ENCODE results near the gene RBM17. TPM values are rescaled to one million over a fixed set of nuclear protein-coding genes. Genes with fewer than 3 reads are reported as not detected.

RBM17 gene
- total RNA-seq, 1 experiment from 2014 or later, result 28.4 TPM

- no TSS peak for BruUV-seq (replicated peaks)
- no peak for DNase-seq
- TF ChIP-seq CTCF (conservative IDR thresholded peaks at IDR 0.05; ENCODE audit: low read depth, low read length), result no peak
- TF ChIP-seq EZH2phosphoT487 (IDR thresholded peaks at IDR 0.05; ENCODE audit: borderline replicate concordance, low read length), result no peak
- no peak for TF ChIP-seq EZH2 (IDR thresholded peaks at IDR 0.05; ENCODE audit: low read length, unreplicated experiment)
Observed at GRCh38 chr10:6128087-6128486, 39.3 kb downstream of the RBM17 start.

GRCh38 chr10:6128591-6129251 is 39.9 kb downstream of the RBM17 start:
- no peak overlapping the region for H3K9ac ChIP-seq (ENCODE audit: low read length)
- intact Hi-C loops (cut with micrococcal nuclease), result no loop called here
- H3K4me1 ChIP-seq (ENCODE audit: insufficient read depth, low read length), result no peaks in the 10 kb centered on the region
- no peak for TF ChIP-seq EZH2phosphoT487 (IDR thresholded peaks at IDR 0.05; ENCODE audit: borderline replicate concordance, low read length)
- no peak for TF ChIP-seq CTCF (conservative IDR thresholded peaks at IDR 0.05; ENCODE audit: low read depth, low read length)
- no peak for TF ChIP-seq EZH2 (IDR thresholded peaks at IDR 0.05; ENCODE audit: low read length, unreplicated experiment)
- H3K36me3 ChIP-seq (ENCODE audit: low read depth, low read length), result no peaks in the 10 kb centered on the region
- H2AFZ ChIP-seq (ENCODE audit: low read length), result no peak overlapping the region
- H3K79me2 ChIP-seq (ENCODE audit: low read length), result no peaks in the 10 kb centered on the region
- no peaks in the 10 kb centered on the region for H3K27me3 ChIP-seq (ENCODE audit: low read length)
- BruUV-seq (replicated peaks), result no TSS peak
- H3K9me3 ChIP-seq (ENCODE audit: low read length), result no peaks in the 10 kb centered on the region
- ATAC-seq (no peak), DNase-seq (no peak)
- no peaks in the 10 kb centered on the region for H3F3A ChIP-seq (ENCODE audit: low read length, unreplicated experiment)
- no peak overlapping the region for H3K4me2 ChIP-seq (ENCODE audit: low read length)
- H4K20me1 ChIP-seq (ENCODE audit: low read length), result no peaks in the 10 kb centered on the region
- H3K4me3 ChIP-seq (ENCODE audit: low read length), result no peak overlapping the region
- no peak overlapping the region for H3K27ac ChIP-seq (ENCODE audit: low read length)
- H3K9me2 ChIP-seq (replicated peaks; ENCODE audit: low read length), result no peaks in the 10 kb centered on the region
- POLR2A ChIA-PET (ENCODE audit: unreplicated experiment), result no interaction called here
- CTCF ChIA-PET, result no interaction called here

More at GRCh38 chr10:6128087-6128486, 39.3 kb downstream of the RBM17 start:
- H3K4me2 ChIP-seq (ENCODE audit: low read length), result no peak overlapping the region
- H3K9ac ChIP-seq (ENCODE audit: low read length), result no peak overlapping the region
- H4K20me1 ChIP-seq (ENCODE audit: low read length), result no peaks in the 10 kb centered on the region
- ChIA-PET CTCF (no interaction called here), POLR2A (ENCODE audit: unreplicated experiment) (no interaction called here)
- H3K79me2 ChIP-seq (ENCODE audit: low read length), result no peaks in the 10 kb centered on the region
- no peaks in the 10 kb centered on the region for H3K27me3 ChIP-seq (ENCODE audit: low read length)
- no peak overlapping the region for H3K4me3 ChIP-seq (ENCODE audit: low read length)
- H3K9me3 ChIP-seq (ENCODE audit: low read length), result no peaks in the 10 kb centered on the region
- no peak for ATAC-seq
- H3K4me1 ChIP-seq (ENCODE audit: insufficient read depth, low read length), result no peaks in the 10 kb centered on the region
- no peak overlapping the region for H2AFZ ChIP-seq (ENCODE audit: low read length)
- no peaks in the 10 kb centered on the region for H3K9me2 ChIP-seq (replicated peaks; ENCODE audit: low read length)
- no peak overlapping the region for H3K27ac ChIP-seq (ENCODE audit: low read length)
- no peaks in the 10 kb centered on the region for H3K36me3 ChIP-seq (ENCODE audit: low read depth, low read length)
- H3F3A ChIP-seq (ENCODE audit: low read length, unreplicated experiment), result no peaks in the 10 kb centered on the region
- intact Hi-C loops (cut with micrococcal nuclease), result no loop called here

DNA sequence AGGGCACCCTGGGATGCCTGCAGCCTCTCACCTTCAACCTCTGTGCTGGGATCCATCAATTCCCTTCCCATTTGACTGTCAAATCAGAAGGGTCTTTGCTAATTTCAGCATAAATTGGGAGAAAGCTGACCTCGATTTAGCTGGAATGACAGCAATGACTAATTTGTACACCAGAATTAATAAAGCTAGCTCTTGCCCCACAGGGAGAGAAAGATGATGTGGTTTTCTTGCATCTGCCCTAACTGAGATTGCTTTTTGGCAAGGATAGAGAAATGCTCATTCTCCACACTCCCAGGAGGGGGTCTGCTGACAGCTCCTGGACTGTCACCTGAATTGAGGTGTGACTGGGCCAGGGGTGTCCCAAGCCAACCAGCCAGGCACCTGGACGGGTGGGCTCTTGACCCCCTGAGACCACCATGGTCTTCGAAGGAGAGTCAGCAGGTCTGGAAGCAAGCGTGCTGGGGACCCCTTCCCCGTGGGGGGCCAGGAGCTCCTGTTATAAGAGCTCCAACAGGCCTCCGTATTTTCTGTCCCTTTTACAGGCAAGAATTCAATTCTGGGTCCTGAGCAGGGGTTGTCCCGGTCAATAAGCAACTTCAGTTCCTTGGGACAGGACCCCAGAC is 42.1 kb downstream of the RBM17 start:
- TF ChIP-seq CTCF (conservative IDR thresholded peaks at IDR 0.05; ENCODE audit: low read depth, low read length) (no peak), EZH2phosphoT487 (IDR thresholded peaks at IDR 0.05; ENCODE audit: borderline replicate concordance, low read length) (no peak), EZH2 (IDR thresholded peaks at IDR 0.05; ENCODE audit: low read length, unreplicated experiment) (no peak)
- ATAC-seq (no peak), DNase-seq (no peak)
- POLR2A ChIA-PET (ENCODE audit: unreplicated experiment), result no interaction called here
- H3K27me3 ChIP-seq (ENCODE audit: low read length), result no peaks in the 10 kb centered on the region
- CTCF ChIA-PET, result no interaction called here
- no peaks in the 10 kb centered on the region for H3F3A ChIP-seq (ENCODE audit: low read length, unreplicated experiment)
- no peak overlapping the region for H3K4me3 ChIP-seq (ENCODE audit: low read length)
- H3K4me1 ChIP-seq (ENCODE audit: insufficient read depth, low read length), result peaks cover 1% of the 10 kb centered on the region
- no peaks in the 10 kb centered on the region for H3K9me3 ChIP-seq (ENCODE audit: low read length)
- no peaks in the 10 kb centered on the region for H3K9me2 ChIP-seq (replicated peaks; ENCODE audit: low read length)
- no peak overlapping the region for H3K9ac ChIP-seq (ENCODE audit: low read length)
- no peaks in the 10 kb centered on the region for H3K36me3 ChIP-seq (ENCODE audit: low read depth, low read length)
- H4K20me1 ChIP-seq (ENCODE audit: low read length), result no peaks in the 10 kb centered on the region
- BruUV-seq (replicated peaks), result no TSS peak
- H2AFZ ChIP-seq (ENCODE audit: low read length), result no peak overlapping the region
- intact Hi-C loops (cut with micrococcal nuclease), result no loop called here
- H3K27ac ChIP-seq (ENCODE audit: low read length), result no peak overlapping the region
- H3K4me2 ChIP-seq (ENCODE audit: low read length), result no peak overlapping the region
- H3K79me2 ChIP-seq (ENCODE audit: low read length), result no peaks in the 10 kb centered on the region

Measured in PC-3 (cell line).